ENCODE data around the gene APCDD1L. TPM values are rescaled to one million over a fixed set of nuclear protein-coding genes. Genes with fewer than 3 reads are reported as not detected.

Gene APCDD1L
- total RNA-seq, 6 donors from 2014 or later, result 0.13 TPM; not detected in 5

DNA sequence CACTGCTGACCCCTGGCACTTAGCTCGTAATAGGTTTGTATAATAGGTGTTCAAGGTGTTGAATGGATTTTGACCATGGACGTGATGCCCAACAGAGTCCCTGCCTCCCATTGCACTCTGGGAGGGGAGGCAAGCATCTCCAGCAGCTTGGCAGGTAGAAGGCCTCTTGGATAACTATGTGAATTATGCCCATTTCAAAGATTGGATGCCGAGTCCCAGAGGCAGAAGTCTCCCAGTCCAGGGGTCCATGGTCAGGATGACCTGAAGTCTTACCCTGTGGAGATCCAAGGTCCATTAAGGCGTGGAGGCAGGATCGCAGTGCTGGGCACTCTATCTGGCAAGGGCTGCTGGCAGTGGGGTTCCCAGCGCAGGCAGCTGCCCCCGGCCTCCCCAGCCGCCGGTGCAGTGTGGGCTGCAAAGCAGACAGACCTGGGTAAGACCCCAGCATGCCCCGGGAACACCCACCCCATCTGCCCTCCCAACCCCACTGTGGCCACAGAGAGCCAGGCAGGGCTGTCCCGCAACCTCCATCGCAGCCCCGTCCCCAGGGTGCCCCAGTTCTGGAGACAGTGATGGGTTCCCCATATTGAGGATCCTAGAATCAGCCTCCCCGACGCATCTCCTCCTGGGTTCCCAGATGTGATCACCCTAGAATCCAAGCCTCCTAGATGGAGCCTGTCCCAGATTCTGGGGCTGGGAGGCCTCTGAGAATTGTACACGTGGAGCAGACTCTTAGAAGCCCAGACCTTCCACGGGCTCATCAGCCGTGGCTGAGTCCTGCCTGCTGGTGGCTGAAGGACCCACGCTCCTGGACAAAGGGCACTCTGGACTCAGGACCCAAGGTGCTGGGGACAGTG is 44.6 kb downstream of the APCDD1L start:
- Histone ChIP-seq H3K27ac (no peak overlapping the region), H3K9me3 (no peaks in the 10 kb centered on the region), H3K36me3 (no peaks in the 10 kb centered on the region), H3K4me3 (no peak overlapping the region), H3K27me3 (peaks cover 0 to 4% (median 0%) of the 10 kb centered on the region in 4 donors), H3K4me1 (peaks cover 0 to 6% (median 0%) of the 10 kb centered on the region in 4 donors)
- no peak for TF ChIP-seq POLR2A (IDR thresholded peaks at IDR 0.05)
- TF ChIP-seq, protein P1, sequence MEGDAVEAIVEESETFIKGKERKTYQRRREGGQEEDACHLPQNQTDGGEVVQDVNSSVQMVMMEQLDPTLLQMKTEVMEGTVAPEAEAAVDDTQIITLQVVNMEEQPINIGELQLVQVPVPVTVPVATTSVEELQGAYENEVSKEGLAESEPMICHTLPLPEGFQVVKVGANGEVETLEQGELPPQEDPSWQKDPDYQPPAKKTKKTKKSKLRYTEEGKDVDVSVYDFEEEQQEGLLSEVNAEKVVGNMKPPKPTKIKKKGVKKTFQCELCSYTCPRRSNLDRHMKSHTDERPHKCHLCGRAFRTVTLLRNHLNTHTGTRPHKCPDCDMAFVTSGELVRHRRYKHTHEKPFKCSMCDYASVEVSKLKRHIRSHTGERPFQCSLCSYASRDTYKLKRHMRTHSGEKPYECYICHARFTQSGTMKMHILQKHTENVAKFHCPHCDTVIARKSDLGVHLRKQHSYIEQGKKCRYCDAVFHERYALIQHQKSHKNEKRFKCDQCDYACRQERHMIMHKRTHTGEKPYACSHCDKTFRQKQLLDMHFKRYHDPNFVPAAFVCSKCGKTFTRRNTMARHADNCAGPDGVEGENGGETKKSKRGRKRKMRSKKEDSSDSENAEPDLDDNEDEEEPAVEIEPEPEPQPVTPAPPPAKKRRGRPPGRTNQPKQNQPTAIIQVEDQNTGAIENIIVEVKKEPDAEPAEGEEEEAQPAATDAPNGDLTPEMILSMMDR (IDR thresholded peaks at IDR 0.05), result no peak
- no peak for TF ChIP-seq POLR2AphosphoS5 (IDR thresholded peaks at IDR 0.05)
- TF ChIP-seq EP300 (IDR thresholded peaks at IDR 0.05), result no peak
- WGBS, 2 donors, result 89 to 91% methylated on average over 4 to 18 of the region's 19 CpGs
- DNase-seq, result peak in 1 of 2 donors; percentile 66
- no peak for ATAC-seq (ENCODE audit: low FRiP score in 2 of 2)

DNA sequence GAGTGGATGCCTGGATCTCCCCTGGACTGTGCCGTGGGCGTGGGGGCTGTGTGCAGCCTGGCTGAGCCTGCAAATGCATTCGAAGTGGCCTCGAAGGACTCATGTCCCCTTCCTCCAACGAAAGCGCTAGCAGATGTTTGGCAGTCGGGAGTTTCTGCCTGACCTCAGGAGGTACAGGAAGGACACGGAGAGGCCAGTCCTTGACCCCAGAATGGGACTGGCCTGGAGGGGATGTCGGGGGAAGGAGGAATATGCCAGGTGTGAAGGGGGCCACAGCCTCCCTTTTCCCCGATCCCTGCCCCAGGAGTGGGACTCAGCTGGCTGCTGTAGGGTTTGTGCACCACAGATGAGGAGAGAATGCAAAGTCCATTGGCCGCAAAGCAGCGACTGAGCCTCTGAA is 45.6 kb downstream of the APCDD1L start:
- Histone ChIP-seq H3K27me3 (peaks cover 0 to 4% (median 0%) of the 10 kb centered on the region in 4 donors), H3K27ac (no peak overlapping the region), H3K9me3 (no peaks in the 10 kb centered on the region), H3K36me3 (no peaks in the 10 kb centered on the region), H3K4me1 (peaks cover 0 to 6% (median 0%) of the 10 kb centered on the region in 4 donors), H3K4me3 (no peak overlapping the region)
- TF ChIP-seq EP300 (IDR thresholded peaks at IDR 0.05) (no peak), POLR2AphosphoS5 (IDR thresholded peaks at IDR 0.05) (no peak), POLR2A (IDR thresholded peaks at IDR 0.05) (no peak)
- TF ChIP-seq, protein P1 (IDR thresholded peaks at IDR 0.05), result no peak
- DNase-seq (no peak), ATAC-seq (ENCODE audit: low FRiP score in 2 of 2) (no peak)
- WGBS, 2 donors, result 86 to 95% methylated on average over 12 of the region's 12 CpGs

DNA sequence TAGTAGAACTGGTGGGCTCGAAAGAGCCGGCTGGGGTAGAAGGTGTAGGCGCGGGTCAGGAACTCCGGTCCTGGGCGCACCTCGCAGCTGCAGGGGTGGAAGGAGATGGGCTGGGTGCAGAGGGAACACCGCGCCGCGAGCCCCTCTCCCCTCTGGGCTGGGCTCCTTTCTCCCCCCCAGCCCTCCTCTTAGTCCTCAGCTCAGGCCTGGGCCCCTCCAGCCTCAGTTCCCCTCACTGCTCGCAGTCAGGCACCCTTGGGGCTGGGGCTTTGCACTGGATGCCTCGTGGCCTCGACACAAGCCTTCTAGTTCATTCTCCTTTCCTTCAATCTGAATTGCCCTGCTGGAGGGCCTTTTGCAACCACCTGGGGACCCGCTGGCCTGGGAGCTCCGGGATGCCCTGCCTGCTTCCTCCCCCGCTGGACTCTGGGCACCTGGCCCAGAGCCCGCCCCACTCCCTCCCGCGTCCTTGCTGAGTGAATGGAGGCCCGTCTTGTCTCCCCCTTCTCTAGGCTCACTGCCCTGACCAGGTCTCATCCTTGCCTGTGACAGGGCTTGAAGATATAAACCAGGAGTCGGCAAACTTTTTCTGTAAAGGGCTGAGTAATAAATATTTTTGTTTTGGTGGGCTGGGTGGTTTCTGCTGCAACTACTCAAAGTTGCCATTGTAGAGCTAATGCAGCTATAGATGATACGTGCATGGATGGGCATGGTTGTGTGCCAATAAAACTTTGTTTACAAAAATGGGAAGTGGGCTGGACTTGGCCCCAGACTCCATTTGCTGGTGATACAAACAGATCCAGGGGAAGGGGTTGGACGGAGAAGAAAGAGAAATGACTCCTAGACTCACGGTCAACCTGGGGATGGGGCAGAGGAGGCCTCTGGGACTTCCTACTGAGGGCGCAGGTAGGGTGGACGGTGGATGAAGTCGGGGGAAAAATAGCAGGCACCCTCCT is 47.3 kb downstream of the APCDD1L start:
- H3K27me3 ChIP-seq, result peaks cover 0 to 4% (median 0%) of the 10 kb centered on the region in 4 donors
- DNase-seq, result no peak
- H3K4me1 ChIP-seq, result peaks cover 0 to 6% (median 0%) of the 10 kb centered on the region in 4 donors
- H3K4me3 ChIP-seq, result no peak overlapping the region
- no peak for TF ChIP-seq POLR2AphosphoS5 (IDR thresholded peaks at IDR 0.05)
- TF ChIP-seq POLR2A (IDR thresholded peaks at IDR 0.05), result no peak
- TF ChIP-seq EP300 (IDR thresholded peaks at IDR 0.05), result no peak
- TF ChIP-seq, protein P1 (IDR thresholded peaks at IDR 0.05), result no peak
- no peaks in the 10 kb centered on the region for H3K36me3 ChIP-seq
- no peak for ATAC-seq (ENCODE audit: low FRiP score in 2 of 2)
- no peak overlapping the region for H3K27ac ChIP-seq
- no peaks in the 10 kb centered on the region for H3K9me3 ChIP-seq
- WGBS, 2 donors, result 63 to 76% methylated on average over 23 to 28 of the region's 28 CpGs

DNA sequence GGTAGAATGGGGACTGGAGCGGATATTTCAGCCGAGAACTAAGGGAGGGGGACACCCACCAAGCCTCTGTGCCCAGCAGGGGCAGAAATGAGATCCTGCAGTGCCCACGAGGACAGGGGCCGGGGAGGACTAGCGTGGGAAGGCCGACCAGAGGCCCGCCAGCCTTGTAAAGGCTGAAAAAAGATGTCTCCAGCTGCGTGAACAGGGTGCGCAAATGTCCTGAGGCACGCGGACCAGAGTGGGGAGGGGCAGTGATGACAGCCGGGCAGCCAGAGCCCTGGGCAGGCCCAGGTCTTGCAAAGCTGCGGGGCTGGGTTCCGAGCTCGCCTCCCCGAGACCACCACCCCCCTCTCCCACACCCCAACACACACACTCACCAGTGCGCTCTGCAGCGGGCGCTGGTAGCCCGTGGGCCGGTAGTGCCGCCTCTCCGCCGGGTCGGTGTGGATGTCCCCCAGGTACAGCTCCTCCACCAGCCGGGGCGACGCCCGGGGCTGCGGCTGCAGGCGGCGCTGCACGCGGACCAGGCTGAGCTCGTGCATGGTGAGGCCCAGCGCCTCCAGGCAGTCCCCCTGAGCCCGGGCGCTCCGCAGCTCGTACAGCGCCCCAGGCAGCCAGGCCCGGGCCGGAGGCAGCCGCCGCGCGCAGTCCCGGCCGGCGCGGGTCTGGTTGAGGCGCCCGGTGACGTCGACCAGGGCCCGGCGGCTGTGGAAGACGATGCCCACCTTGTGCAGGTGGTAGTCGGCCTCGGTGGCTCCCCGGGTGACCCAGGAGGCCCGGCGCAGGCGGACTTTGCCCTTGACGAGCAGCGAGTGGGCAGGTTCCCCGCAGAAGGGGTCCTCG is 48.2 kb downstream of the APCDD1L start:
- H3K4me1 ChIP-seq, result peaks cover 0 to 6% (median 0%) of the 10 kb centered on the region in 4 donors
- ATAC-seq (ENCODE audit: low FRiP score in 2 of 2), result no peak
- TF ChIP-seq, protein P1 (IDR thresholded peaks at IDR 0.05), result no peak
- TF ChIP-seq POLR2A (IDR thresholded peaks at IDR 0.05) (no peak), POLR2AphosphoS5 (IDR thresholded peaks at IDR 0.05) (no peak), EP300 (IDR thresholded peaks at IDR 0.05) (no peak)
- H3K4me3 ChIP-seq, result no peak overlapping the region
- DNase-seq, result peak in 1 of 2 donors; percentile 83
- H3K27ac ChIP-seq, result no peak overlapping the region
- 67 to 97% methylated on average over 12 to 47 of the region's 68 CpGs for whole genome bisulfite sequencing, 2 donors
- no peaks in the 10 kb centered on the region for H3K9me3 ChIP-seq
- peaks cover 0 to 4% (median 0%) of the 10 kb centered on the region in 4 donors for H3K27me3 ChIP-seq
- H3K36me3 ChIP-seq, result no peaks in the 10 kb centered on the region

All from upper lobe of left lung (tissue), 6 donors.